ENCODE measurements around the gene TRAPPC12. TPM values are rescaled to one million over a fixed set of nuclear protein-coding genes. Genes with fewer than 3 reads are reported as not detected.
"Not testable (repeated sequence)": the region's sequence is repeated elsewhere in the genome, so short reads cannot be mapped to it uniquely, and the experiment has no call there.

The TRAPPC12 gene
- polyA plus RNA-seq, 1 donor, result 83.0 TPM

DNA sequence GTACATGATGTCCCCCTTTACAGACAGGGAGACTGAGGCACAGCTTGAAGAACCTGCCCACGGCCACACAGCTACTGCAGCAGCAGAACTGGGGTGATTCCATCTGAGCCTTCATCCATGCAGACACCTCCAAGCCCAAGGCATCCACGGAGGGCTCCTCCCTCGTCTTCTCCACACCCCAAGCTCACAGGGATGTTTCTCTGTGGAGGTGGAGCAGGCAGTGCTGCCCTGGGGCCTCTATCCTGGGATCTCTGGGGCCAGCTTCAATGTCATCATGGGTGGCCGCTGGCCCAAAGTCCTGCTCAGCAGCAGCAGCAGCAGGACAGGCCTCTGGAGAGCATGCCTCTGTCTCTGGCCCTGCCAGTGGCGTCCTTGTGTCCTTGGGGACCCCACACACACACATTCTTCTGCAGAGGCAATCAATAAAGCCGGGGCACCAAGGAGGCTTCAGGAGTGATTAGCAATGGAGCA is 108.6 kb downstream of the TRAPPC12 start:
- DNase-seq, result no peak

GRCh38 chr2:3488855-3489763 is 109.6 kb downstream of the TRAPPC12 start:
- DNase-seq, result no peak

DNA sequence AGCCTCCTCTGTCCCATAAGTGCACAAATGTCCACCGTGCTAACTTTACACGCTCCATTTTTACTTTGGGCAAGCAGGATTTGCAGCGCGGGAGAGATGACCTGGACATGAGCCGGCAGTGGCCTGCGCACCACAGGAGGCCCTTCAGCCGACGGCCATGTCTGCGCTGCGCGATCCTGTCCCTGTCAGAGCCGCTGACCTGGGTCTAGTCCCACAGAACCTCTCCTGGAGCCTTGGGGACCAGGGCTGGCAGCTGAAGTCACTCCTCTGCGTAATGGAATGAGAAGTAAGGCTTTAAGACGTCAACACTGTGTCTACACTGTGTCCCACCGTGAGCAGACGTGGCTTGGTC is 110.2 kb downstream of the TRAPPC12 start:
- no peak for DNase-seq

GRCh38 chr2:3490191-3491170 is 111.0 kb downstream of the TRAPPC12 start:
- peak; percentile 56 for DNase-seq

- DNase-seq, result no peak
Measured at GRCh38 chr2:3491306-3491705, 111.8 kb downstream of the TRAPPC12 start.

GRCh38 chr2:3491716-3492474 is 112.4 kb downstream of the TRAPPC12 start:
- no peak for DNase-seq

GRCh38 chr2:3492475-3492787 is 112.9 kb downstream of the TRAPPC12 start:
- not testable (repeated sequence) for DNase-seq

- no peak for DNase-seq
Measured at GRCh38 chr2:3492951-3493614, 113.6 kb downstream of the TRAPPC12 start.

GRCh38 chr2:3493615-3494007 is 114.1 kb downstream of the TRAPPC12 start:
- DNase-seq, result peak; percentile 42

- DNase-seq, result no peak
Measured at GRCh38 chr2:3494984-3495666, 115.6 kb downstream of the TRAPPC12 start.

- not testable (repeated sequence) for DNase-seq
Measured at GRCh38 chr2:3496708-3497080, 117.2 kb downstream of the TRAPPC12 start.

- DNase-seq, result no peak
Measured at GRCh38 chr2:3498783-3499394, 119.4 kb downstream of the TRAPPC12 start.

GRCh38 chr2:3500326-3500899 is 120.9 kb downstream of the TRAPPC12 start:
- no peak for DNase-seq

- DNase-seq, result no peak
Measured at GRCh38 chr2:3503046-3503445, 123.6 kb downstream of the TRAPPC12 start.

GRCh38 chr2:3503483-3503882 is 124.0 kb downstream of the TRAPPC12 start:
- DNase-seq, result no peak

- DNase-seq, result no peak
Measured at GRCh38 chr2:3504741-3505140, 125.2 kb downstream of the TRAPPC12 start.

GRCh38 chr2:3505771-3506170 is 126.3 kb downstream of the TRAPPC12 start:
- no peak for DNase-seq

GRCh38 chr2:3512086-3512485 is 132.6 kb downstream of the TRAPPC12 start:
- no peak for DNase-seq

DNA sequence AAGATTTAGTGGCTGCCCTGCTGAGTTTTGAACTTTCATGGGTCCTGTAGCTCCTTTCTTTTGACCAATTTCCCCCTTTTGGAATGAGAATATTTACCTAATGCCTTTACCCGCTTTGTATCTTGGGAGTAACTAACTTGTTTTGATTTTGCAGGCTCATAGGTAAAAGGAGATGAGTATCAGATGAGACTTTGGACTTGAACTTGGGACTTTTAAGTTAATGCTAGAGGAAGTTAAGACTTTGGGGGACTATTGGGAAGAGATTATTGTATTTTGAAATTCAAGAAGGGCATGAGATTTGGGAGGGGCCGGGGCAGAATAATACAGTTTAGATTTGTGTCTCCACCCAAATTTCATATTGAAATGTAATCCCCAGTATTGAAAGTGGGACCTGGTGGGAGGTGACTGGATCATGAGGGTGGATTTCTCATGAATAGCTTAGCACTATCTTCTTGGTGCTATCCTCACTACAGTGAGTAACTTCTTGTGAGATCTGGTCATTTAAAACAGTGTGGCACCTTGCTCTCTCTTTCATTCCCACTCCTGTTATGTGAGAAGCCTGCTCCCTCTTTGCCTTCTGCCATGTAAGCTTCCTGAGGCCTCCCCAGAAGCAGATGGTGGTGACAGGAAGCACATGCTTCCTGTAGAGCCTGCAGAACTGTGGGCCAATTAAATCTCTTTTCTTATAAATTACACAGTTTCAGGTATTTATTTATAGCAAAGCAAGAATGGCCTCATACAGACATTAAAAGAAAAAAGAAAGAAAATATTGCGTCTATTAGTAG is 133.7 kb downstream of the TRAPPC12 start:
- DNase-seq, result no peak

DNA sequence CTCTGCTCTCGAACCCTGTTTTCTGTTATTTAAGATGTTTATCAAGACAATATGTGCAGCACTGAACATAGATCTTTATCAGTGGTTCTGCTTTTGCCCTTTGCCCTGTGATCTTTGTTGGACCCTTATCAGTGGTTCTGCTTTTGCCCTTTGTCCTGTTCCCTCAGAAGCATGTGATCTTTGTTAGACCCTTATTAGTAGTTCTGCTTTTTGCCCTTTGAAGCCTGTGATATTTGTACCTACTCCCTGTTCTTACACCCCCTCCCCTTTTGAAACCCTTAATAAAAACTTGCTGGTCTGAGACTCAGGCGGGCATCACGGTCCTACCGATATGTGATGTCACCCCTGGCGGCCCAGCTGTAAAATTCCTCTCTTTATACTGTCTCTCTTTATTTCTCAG is 135.9 kb downstream of the TRAPPC12 start:
- DNase-seq, result not testable (repeated sequence)
